Spleen (tissue), 7 donors: ENCODE data around the gene TEX51.

Experiments used
- POLR2A ChIP-seq, 3 donors: fragments of 450-650 bp; IDR thresholded peaks; one replicate each; pipeline ENCODE4 v1.5.1; 2017; ENCODE audit warnings: antibody characterized with exemption in 3 of 3, mild to moderate bottlenecking in 1 of 3
- TF ChIP-seq, protein P1 (sequence below), 11 experiments: fragments of 200-600 bp in 7 of 11; fragments of 450-650 bp in 4 of 11; sonication (generic) in 4 of 11; IDR thresholded peaks in 8 of 11; conservative IDR thresholded peaks in 3 of 11; 1 replicate in 7 of 11; 2 replicates in 4 of 11; pipeline versions ENCODE4 v1.4.0 to v1.8.0; 2016 to 2021; ENCODE audit warnings: antibody characterized with exemption in 11 of 11, inconsistent platforms in 4 of 11, mild to moderate bottlenecking in 1 of 11
- donor health status: DM: no; HTN: no; CAD: no; lungs with moderate emphysema.
- donor health status: DM: no; HTN: no; CAD: no.
- donor health status: DM: no; HTN: no; CAD: no.

DNA sequence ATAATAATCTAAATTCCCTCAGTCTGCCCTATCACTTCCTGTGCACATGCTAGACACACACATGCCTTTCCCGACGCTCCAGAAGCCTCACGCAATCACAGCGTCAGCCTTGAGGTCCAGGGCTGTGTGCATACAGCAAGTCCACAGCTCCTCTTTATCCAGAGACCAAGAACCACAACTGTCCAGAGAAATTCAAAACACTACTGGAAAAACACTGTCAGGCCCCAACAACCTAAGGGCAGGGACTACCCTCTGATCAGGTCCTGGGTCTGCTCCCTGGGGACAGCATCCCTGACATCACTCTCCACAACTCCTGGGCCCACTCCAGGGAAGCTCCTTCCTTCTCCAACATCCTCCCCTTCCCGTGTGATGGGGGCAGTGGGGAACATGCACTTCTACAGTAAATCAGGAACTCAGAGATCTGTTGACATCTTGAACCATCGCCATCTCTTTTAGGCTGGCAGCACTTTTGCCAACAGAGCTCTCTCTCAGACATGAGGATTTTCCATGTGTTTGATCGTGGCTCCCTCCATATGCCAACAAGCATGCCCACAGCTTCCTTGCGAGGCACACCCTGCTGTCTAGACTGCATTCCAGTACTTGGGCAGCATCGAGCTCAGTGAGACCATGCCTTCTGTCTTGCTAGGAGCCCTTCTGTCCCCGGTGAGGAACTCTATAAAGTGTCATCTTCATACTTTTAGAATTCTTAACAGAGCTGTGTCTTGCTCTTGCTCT is 15.4 kb downstream of the TEX51 start:
- no peak for TF ChIP-seq POLR2A (IDR thresholded peaks at IDR 0.05)
- TF ChIP-seq, protein P1, sequence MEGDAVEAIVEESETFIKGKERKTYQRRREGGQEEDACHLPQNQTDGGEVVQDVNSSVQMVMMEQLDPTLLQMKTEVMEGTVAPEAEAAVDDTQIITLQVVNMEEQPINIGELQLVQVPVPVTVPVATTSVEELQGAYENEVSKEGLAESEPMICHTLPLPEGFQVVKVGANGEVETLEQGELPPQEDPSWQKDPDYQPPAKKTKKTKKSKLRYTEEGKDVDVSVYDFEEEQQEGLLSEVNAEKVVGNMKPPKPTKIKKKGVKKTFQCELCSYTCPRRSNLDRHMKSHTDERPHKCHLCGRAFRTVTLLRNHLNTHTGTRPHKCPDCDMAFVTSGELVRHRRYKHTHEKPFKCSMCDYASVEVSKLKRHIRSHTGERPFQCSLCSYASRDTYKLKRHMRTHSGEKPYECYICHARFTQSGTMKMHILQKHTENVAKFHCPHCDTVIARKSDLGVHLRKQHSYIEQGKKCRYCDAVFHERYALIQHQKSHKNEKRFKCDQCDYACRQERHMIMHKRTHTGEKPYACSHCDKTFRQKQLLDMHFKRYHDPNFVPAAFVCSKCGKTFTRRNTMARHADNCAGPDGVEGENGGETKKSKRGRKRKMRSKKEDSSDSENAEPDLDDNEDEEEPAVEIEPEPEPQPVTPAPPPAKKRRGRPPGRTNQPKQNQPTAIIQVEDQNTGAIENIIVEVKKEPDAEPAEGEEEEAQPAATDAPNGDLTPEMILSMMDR (IDR thresholded peaks at IDR 0.05 in 8 of 11, conservative IDR thresholded peaks at IDR 0.05 in 3 of 11) = no peak
